Gastrocnemius medialis (tissue), 4 donors: ENCODE data around the gene PRKAG3.

ENCODE experiments used
- CTCF ChIP-seq, 5 experiments: fragments of 450-650 bp in 3 of 5; fragments of 200-600 bp in 2 of 5; sonication (generic) in 2 of 5; IDR thresholded peaks in 4 of 5; conservative IDR thresholded peaks in 1 of 5; 1 replicate in 4 of 5; 2 replicates in 1 of 5; pipeline ENCODE4 v1.5.1; 2016 to 2019; ENCODE audit warnings: antibody characterized with exemption in 5 of 5, mild to moderate bottlenecking in 3 of 5, moderate library complexity in 3 of 5
- POLR2A ChIP-seq, 2 donors: fragments of 450-650 bp; IDR thresholded peaks; one replicate each; pipeline ENCODE4 v1.6.1; 2017; ENCODE audit warnings: antibody characterized with exemption in 2 of 2, mild to moderate bottlenecking in 2 of 2, moderate library complexity in 2 of 2

- TF ChIP-seq CTCF (IDR thresholded peaks at IDR 0.05 in 4 of 5, conservative IDR thresholded peaks at IDR 0.05 in 1 of 5) (no peak), POLR2A (IDR thresholded peaks at IDR 0.05) (no peak)
Observed at GRCh38 chr2:218798767-218799504, 32.7 kb downstream of the PRKAG3 start.
